GM19240 (cell line): ENCODE data around the gene LAMTOR4.

Source experiments
- DNase-seq: peaks from one replicate; pipeline ENCODE4 v3.0.0; 2011; ENCODE audit warnings: low spot score; ENCODE audit not compliant: insufficient read length

The LAMTOR4 gene

GRCh38 chr7:100152937-100153666 lies 4.4 kb downstream of the LAMTOR4 start:
- no peak for DNase-seq

GRCh38 chr7:100153708-100154535 lies 5.2 kb downstream of the LAMTOR4 start:
- DNase-seq = no peak

GRCh38 chr7:100154651-100155491 lies 6.2 kb downstream of the LAMTOR4 start:
- DNase-seq = no peak

- no peak for DNase-seq
These were observed 7.0 kb downstream of the LAMTOR4 start for GRCh38 chr7:100155553-100156317.

- no peak for DNase-seq
These were observed 7.8 kb downstream of the LAMTOR4 start for GRCh38 chr7:100156331-100157068.

- DNase-seq = no peak
These were observed 8.3 kb downstream of the LAMTOR4 start for GRCh38 chr7:100157069-100157333.

- no peak for DNase-seq
These were observed 8.9 kb downstream of the LAMTOR4 start for GRCh38 chr7:100157334-100158228.

- DNase-seq = peak; percentile 90
These were observed 9.7 kb downstream of the LAMTOR4 start, which contains the start of gene TRAPPC14 for GRCh38 chr7:100158229-100159098. TSS of gene TRAPPC14 (minus strand) at chr7:100158723. CDS start at chr7:100158499, 224 bp downstream.

- DNase-seq = no peak
These were observed 10.4 kb downstream of the LAMTOR4 start for GRCh38 chr7:100159099-100159623.

GRCh38 chr7:100160067-100160466 lies 11.3 kb downstream of the LAMTOR4 start:
- DNase-seq = no peak

GRCh38 chr7:100163006-100163531 lies 14.4 kb downstream of the LAMTOR4 start:
- DNase-seq = no peak

GRCh38 chr7:100163871-100164270 lies 15.2 kb downstream of the LAMTOR4 start:
- DNase-seq = no peak

GRCh38 chr7:100166317-100166940 lies 17.7 kb downstream of the LAMTOR4 start:
- no peak for DNase-seq

- no peak for DNase-seq
These were observed 18.5 kb downstream of the LAMTOR4 start for GRCh38 chr7:100166970-100167911.

GRCh38 chr7:100167912-100168323 lies 19.2 kb downstream of the LAMTOR4 start:
- DNase-seq = no peak

- no peak for DNase-seq
These were observed 20.6 kb downstream of the LAMTOR4 start for GRCh38 chr7:100169147-100169850.
